Measurements from ENCODE around the gene SH3BGR. TPM values are rescaled to one million over a fixed set of nuclear protein-coding genes. Genes with fewer than 3 reads are reported as not detected.

Gene SH3BGR
- total and polyA plus RNA-seq, 2 of the 8 experiments (the other 6 are each of a cell fraction or from before 2014, with no cell fraction given) = 2.1 to 5.9 TPM

Small RNA genes within 50 kb of the gene (microRNA-seq; reads per million reads assigned to microRNA genes)
- 0 reads per million in 2 experiments for gene MIR6508 (ENCODE audit: borderline microRNAs expressed in 2 of 2, borderline number of aligned reads in 2 of 2, borderline replicate concordance in 1 of 2)

Small RNA genes within 50 kb of the gene (small RNA-seq; reads per million reads assigned to genes)
- 0.86 reads per million for gene MIR6508 (ENCODE audit: insufficient read depth)

Other genes with a start within 250 kb of the SH3BGR start
- gene BRWD1, start 138.3 kb upstream of the SH3BGR start, total RNA-seq (2021; fragmentation: NEBNext Ultra II Directional; extraction: Animal tissue kit (Norgen Biotek cat#: 25700)) = 45.2 and 47.3 TPM in 2 replicates
- 7.0 and 9.3 TPM in 2 replicates for gene BRWD1, start 138.3 kb upstream of the SH3BGR start, polyA plus RNA-seq (2011; rRNA removed)
- gene HMGN1, start 102.9 kb upstream of the SH3BGR start, total RNA-seq (2021; fragmentation: NEBNext Ultra II Directional; extraction: Animal tissue kit (Norgen Biotek cat#: 25700)) = 505 and 530 TPM in 2 replicates
- 146 and 279 TPM in 2 replicates for gene HMGN1, start 102.9 kb upstream of the SH3BGR start, polyA plus RNA-seq (2011; rRNA removed)
- 0.57 and 0.84 TPM in 2 replicates for gene LCA5L, start 6.2 kb upstream of the SH3BGR start, total RNA-seq (2021; fragmentation: NEBNext Ultra II Directional; extraction: Animal tissue kit (Norgen Biotek cat#: 25700))
- 0.11 and 0.20 TPM in 2 replicates for gene LCA5L, start 6.2 kb upstream of the SH3BGR start, polyA plus RNA-seq (2011; rRNA removed)
- gene B3GALT5, start 161.0 kb downstream of the SH3BGR start, total RNA-seq (2021; fragmentation: NEBNext Ultra II Directional; extraction: Animal tissue kit (Norgen Biotek cat#: 25700)) = 23.8 and 25.1 TPM in 2 replicates
- gene B3GALT5, start 161.0 kb downstream of the SH3BGR start, polyA plus RNA-seq (2011; rRNA removed) = 11.9 and 12.4 TPM in 2 replicates